ENCODE measurements around the gene MEGF11.

Gene MEGF11

GRCh38 chr15:66027268-66027805 lies 226.2 kb downstream of the MEGF11 start:
- Histone ChIP-seq H3K27me3 (replicated peaks; ENCODE audit: control insufficient read depth, insufficient read depth, low read length) (peaks cover 2% of the 10 kb centered on the region), H3K4me1 (ENCODE audit: control insufficient read depth, insufficient read depth, low read length) (peaks cover 10% of the 10 kb centered on the region), H3K4me3 (ENCODE audit: low read length) (no peak overlapping the region), H3K9ac (ENCODE audit: low read length) (no peak overlapping the region), H3K36me3 (ENCODE audit: control insufficient read depth, insufficient read depth, low read length, severe bottlenecking) (no peaks in the 10 kb centered on the region), H3K9me3 (ENCODE audit: control insufficient read depth, low read length) (peaks cover 12% of the 10 kb centered on the region)
- DNase-seq (ENCODE audit: low read depth), result no peak

- DNase-seq (ENCODE audit: low read depth), result no peak
- Histone ChIP-seq H3K4me3 (ENCODE audit: low read length) (no peak overlapping the region), H3K9ac (ENCODE audit: low read length) (no peak overlapping the region), H3K4me1 (ENCODE audit: control insufficient read depth, insufficient read depth, low read length) (peaks cover 10% of the 10 kb centered on the region), H3K36me3 (ENCODE audit: control insufficient read depth, insufficient read depth, low read length, severe bottlenecking) (no peaks in the 10 kb centered on the region), H3K27me3 (replicated peaks; ENCODE audit: control insufficient read depth, insufficient read depth, low read length) (peaks cover 13% of the 10 kb centered on the region), H3K9me3 (ENCODE audit: control insufficient read depth, low read length) (no peaks in the 10 kb centered on the region)
Observed at GRCh38 chr15:66025972-66026371, 227.6 kb downstream of the MEGF11 start.

DNA sequence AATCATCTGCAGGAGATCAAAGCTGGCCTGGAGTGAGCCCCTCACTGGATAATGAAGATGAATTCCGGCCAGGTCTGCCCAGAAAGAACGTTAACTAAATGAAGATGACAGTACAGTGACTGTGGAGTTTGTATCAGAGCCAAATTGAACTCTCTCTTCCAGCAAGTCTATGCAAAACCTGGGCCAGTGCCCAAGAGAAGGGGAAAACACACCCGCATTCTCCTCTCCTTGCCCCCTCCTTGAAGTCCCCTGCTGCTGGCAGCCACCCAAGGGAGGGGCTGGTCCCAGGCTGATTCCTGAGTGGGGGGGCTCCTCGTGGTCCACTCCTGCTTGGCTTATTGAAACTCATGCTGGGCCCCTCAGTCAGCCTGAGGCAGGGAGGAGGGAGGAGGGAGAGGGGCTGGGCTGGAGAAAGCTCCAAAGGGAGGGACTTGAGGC lies 228.5 kb downstream of the MEGF11 start:
- H3K4me1 ChIP-seq (ENCODE audit: control insufficient read depth, insufficient read depth, low read length), result peaks cover 10% of the 10 kb centered on the region
- no peak for DNase-seq (ENCODE audit: low read depth)
- H3K9me3 ChIP-seq (ENCODE audit: control insufficient read depth, low read length), result no peaks in the 10 kb centered on the region
- no peak overlapping the region for H3K9ac ChIP-seq (ENCODE audit: low read length)
- peaks cover 13% of the 10 kb centered on the region for H3K27me3 ChIP-seq (replicated peaks; ENCODE audit: control insufficient read depth, insufficient read depth, low read length)
- no peaks in the 10 kb centered on the region for H3K36me3 ChIP-seq (ENCODE audit: control insufficient read depth, insufficient read depth, low read length, severe bottlenecking)
- H3K4me3 ChIP-seq (ENCODE audit: low read length), result no peak overlapping the region

DNA sequence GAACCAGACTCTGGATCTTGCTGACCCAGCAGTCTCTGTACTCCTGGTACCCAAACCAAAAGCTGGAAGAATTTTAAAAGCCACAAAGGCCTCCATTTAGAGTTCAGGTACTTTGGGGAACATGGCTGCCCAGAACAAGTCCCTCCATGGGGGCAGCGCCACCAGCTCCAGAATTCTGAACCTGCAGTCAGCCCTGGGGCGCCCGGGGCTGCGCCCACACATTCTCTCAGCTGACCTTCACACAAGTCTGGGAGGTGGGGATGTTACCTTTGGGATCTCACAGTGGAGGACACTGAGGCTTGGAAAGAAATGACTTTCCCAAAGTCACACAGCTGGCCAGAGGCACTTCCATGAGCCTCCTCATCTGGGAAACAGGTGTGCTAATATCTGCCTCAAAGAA lies 229.4 kb downstream of the MEGF11 start:
- Histone ChIP-seq H3K36me3 (ENCODE audit: control insufficient read depth, insufficient read depth, low read length, severe bottlenecking) (no peaks in the 10 kb centered on the region), H3K27me3 (replicated peaks; ENCODE audit: control insufficient read depth, insufficient read depth, low read length) (peaks cover 21% of the 10 kb centered on the region), H3K4me3 (ENCODE audit: low read length) (no peak overlapping the region), H3K4me1 (ENCODE audit: control insufficient read depth, insufficient read depth, low read length) (peaks cover 10% of the 10 kb centered on the region), H3K9me3 (ENCODE audit: control insufficient read depth, low read length) (no peaks in the 10 kb centered on the region), H3K9ac (ENCODE audit: low read length) (no peak overlapping the region)
- DNase-seq (ENCODE audit: low read depth), result no peak

DNA sequence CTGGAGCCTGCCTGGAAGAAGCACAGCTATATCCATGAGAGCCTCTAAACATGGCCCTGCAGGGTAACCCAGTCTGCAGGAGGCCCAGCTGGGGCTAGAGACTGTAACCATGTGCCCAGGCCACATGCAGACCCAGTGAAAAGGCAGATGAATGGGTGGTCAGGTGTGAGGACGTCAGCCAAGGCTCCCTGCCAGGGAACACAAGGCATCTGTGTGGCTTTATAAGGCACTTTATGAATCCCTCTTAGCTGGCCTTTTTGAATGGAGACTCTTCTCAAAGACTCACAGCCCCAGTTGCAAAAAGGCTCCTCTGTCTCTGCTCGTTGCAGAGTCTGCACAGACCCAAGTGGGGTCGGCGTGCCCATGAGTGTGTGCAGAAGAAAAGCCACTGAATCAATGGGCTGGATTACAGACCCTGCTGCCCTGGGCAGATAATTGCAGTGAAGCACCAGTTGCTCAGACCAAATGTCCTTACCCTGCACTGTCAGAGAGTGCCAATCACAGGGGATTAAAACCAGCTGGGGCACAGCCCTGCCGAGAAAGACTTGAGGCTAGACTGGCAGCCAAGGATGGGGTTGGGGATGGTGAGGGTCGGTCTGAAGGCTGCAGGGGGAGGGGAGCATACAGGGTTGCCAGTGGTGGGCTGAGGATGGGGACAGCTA lies 230.1 kb downstream of the MEGF11 start:
- Histone ChIP-seq H3K9ac (ENCODE audit: low read length) (no peak overlapping the region), H3K4me1 (ENCODE audit: control insufficient read depth, insufficient read depth, low read length) (peaks cover 10% of the 10 kb centered on the region), H3K36me3 (ENCODE audit: control insufficient read depth, insufficient read depth, low read length, severe bottlenecking) (no peaks in the 10 kb centered on the region), H3K4me3 (ENCODE audit: low read length) (no peak overlapping the region), H3K27me3 (replicated peaks; ENCODE audit: control insufficient read depth, insufficient read depth, low read length) (peaks cover 28% of the 10 kb centered on the region), H3K9me3 (ENCODE audit: control insufficient read depth, low read length) (no peaks in the 10 kb centered on the region)
- no peak for DNase-seq (ENCODE audit: low read depth)

- H3K4me1 ChIP-seq (ENCODE audit: control insufficient read depth, insufficient read depth, low read length), result peaks cover 4% of the 10 kb centered on the region
- no peak overlapping the region for H3K4me3 ChIP-seq (ENCODE audit: low read length)
- no peak for DNase-seq (ENCODE audit: low read depth)
- H3K36me3 ChIP-seq (ENCODE audit: control insufficient read depth, insufficient read depth, low read length, severe bottlenecking), result no peaks in the 10 kb centered on the region
- H3K9ac ChIP-seq (ENCODE audit: low read length), result no peak overlapping the region
- H3K9me3 ChIP-seq (ENCODE audit: control insufficient read depth, low read length), result no peaks in the 10 kb centered on the region
- peaks cover 36% of the 10 kb centered on the region for H3K27me3 ChIP-seq (replicated peaks; ENCODE audit: control insufficient read depth, insufficient read depth, low read length)
Observed at GRCh38 chr15:66022163-66022525, 231.4 kb downstream of the MEGF11 start.

GRCh38 chr15:66021496-66022162 lies 231.9 kb downstream of the MEGF11 start:
- no peak overlapping the region for H3K9ac ChIP-seq (ENCODE audit: low read length)
- no peaks in the 10 kb centered on the region for H3K9me3 ChIP-seq (ENCODE audit: control insufficient read depth, low read length)
- no peak for DNase-seq (ENCODE audit: low read depth)
- H3K4me1 ChIP-seq (ENCODE audit: control insufficient read depth, insufficient read depth, low read length), result peaks cover 4% of the 10 kb centered on the region
- no peaks in the 10 kb centered on the region for H3K36me3 ChIP-seq (ENCODE audit: control insufficient read depth, insufficient read depth, low read length, severe bottlenecking)
- peaks cover 41% of the 10 kb centered on the region for H3K27me3 ChIP-seq (replicated peaks; ENCODE audit: control insufficient read depth, insufficient read depth, low read length)
- no peak overlapping the region for H3K4me3 ChIP-seq (ENCODE audit: low read length)

DNA sequence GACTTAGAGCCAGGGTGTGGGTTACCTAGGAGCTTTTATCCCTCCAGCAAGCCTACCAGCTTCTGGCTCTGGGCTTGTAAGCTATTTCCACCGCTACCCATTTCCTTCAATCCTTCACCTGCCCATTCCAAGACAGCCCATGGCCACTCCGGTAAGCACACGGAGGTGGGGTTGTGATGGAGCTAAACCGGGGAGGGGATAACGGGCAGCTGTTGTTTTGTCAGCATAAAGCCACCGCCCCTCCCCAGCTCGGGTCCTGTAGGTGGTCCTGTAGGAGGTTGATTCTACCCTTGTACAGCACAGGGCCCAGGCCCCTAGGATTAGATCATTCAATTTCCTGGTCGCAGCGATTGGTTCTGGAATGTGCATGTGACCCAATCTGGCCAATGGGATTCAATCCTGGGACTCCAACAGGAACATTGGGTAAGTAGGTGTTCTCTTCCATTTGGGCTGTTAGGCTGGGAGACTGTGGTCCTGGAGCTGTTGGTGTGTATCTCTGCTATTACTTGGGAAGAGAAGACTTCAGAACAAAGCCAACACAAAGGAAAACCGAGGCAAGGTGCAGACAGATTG lies 233.6 kb downstream of the MEGF11 start:
- no peak overlapping the region for H3K4me3 ChIP-seq (ENCODE audit: low read length)
- DNase-seq (ENCODE audit: low read depth), result no peak
- peaks cover 4% of the 10 kb centered on the region for H3K9me3 ChIP-seq (ENCODE audit: control insufficient read depth, low read length)
- peaks cover 48% of the 10 kb centered on the region for H3K27me3 ChIP-seq (replicated peaks; ENCODE audit: control insufficient read depth, insufficient read depth, low read length)
- no peak overlapping the region for H3K9ac ChIP-seq (ENCODE audit: low read length)
- peaks cover under 1% of the 10 kb centered on the region for H3K4me1 ChIP-seq (ENCODE audit: control insufficient read depth, insufficient read depth, low read length)
- H3K36me3 ChIP-seq (ENCODE audit: control insufficient read depth, insufficient read depth, low read length, severe bottlenecking), result no peaks in the 10 kb centered on the region

DNA sequence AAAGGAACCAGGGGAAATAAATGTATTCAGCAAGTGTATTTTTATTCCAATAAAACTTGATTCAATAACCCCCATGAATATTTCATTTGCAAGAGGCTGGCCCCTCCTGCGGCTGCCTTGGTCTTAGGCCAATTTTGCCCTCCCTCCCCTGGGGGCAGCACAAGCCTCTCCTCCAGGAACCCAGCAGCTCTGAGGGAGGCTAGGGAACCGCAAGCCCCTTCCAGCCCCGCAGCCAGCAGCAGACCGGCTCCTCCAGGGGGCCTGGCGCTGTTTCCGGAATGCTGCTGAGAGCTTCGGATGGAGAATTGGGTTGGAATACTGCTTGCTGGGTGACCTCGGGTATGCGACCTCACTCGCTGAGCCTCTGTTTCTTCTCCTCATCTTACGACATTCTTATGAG lies 234.2 kb downstream of the MEGF11 start:
- Histone ChIP-seq H3K27me3 (replicated peaks; ENCODE audit: control insufficient read depth, insufficient read depth, low read length) (peaks cover 54% of the 10 kb centered on the region), H3K4me1 (ENCODE audit: control insufficient read depth, insufficient read depth, low read length) (no peaks in the 10 kb centered on the region), H3K36me3 (ENCODE audit: control insufficient read depth, insufficient read depth, low read length, severe bottlenecking) (no peaks in the 10 kb centered on the region), H3K9ac (ENCODE audit: low read length) (no peak overlapping the region), H3K9me3 (ENCODE audit: control insufficient read depth, low read length) (peaks cover 6% of the 10 kb centered on the region), H3K4me3 (ENCODE audit: low read length) (no peak overlapping the region)
- no peak for DNase-seq (ENCODE audit: low read depth)

- Histone ChIP-seq H3K4me1 (ENCODE audit: control insufficient read depth, insufficient read depth, low read length) (no peaks in the 10 kb centered on the region), H3K9me3 (ENCODE audit: control insufficient read depth, low read length) (peaks cover 8% of the 10 kb centered on the region), H3K36me3 (ENCODE audit: control insufficient read depth, insufficient read depth, low read length, severe bottlenecking) (no peaks in the 10 kb centered on the region), H3K27me3 (replicated peaks; ENCODE audit: control insufficient read depth, insufficient read depth, low read length) (peaks cover 58% of the 10 kb centered on the region), H3K4me3 (ENCODE audit: low read length) (no peak overlapping the region), H3K9ac (ENCODE audit: low read length) (no peak overlapping the region)
- no peak for DNase-seq (ENCODE audit: low read depth)
Observed at GRCh38 chr15:66018488-66018797, 235.1 kb downstream of the MEGF11 start.

DNA sequence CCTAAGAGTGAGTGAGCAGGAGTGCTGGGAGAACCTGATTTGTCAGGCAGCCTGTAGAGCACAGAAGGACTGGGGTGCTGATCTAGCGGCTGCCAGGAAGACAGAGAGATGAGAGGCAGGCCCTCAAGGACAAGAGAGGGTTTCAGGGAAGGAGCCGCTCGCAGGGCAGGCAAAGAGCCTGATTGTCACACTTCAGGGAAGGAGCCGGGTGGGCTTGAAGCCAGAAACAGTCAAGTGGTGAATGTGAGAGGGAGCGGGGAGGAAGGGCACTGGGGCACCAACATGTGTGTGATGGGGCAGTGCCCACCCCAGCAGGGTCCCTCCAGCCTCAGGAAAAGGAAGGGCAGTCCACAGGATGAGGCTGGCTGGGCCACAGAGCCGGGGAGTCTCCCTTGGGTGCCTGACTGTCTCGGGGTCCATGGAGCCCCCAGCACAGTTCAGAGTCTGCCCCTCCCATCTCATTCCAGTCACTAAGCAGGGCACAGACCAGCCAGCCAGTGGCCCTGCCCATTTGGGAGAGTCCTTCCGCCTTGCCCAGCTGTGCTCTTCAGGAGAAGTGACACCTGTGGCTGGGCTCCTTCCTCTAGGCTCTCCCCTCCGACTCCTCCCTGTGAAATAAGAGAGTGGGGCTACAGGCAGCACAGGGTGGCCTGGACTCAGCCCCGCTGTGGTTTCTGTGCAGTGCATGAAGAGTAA lies 235.6 kb downstream of the MEGF11 start:
- no peak overlapping the region for H3K4me3 ChIP-seq (ENCODE audit: low read length)
- no peak for DNase-seq (ENCODE audit: low read depth)
- H3K9ac ChIP-seq (ENCODE audit: low read length), result no peak overlapping the region
- peaks cover 8% of the 10 kb centered on the region for H3K9me3 ChIP-seq (ENCODE audit: control insufficient read depth, low read length)
- H3K4me1 ChIP-seq (ENCODE audit: control insufficient read depth, insufficient read depth, low read length), result no peaks in the 10 kb centered on the region
- no peaks in the 10 kb centered on the region for H3K36me3 ChIP-seq (ENCODE audit: control insufficient read depth, insufficient read depth, low read length, severe bottlenecking)
- peaks cover 63% of the 10 kb centered on the region for H3K27me3 ChIP-seq (replicated peaks; ENCODE audit: control insufficient read depth, insufficient read depth, low read length)
